Fibroblast of lung (primary cell): ENCODE data around the gene DOCK8.

Experiments used
- CTCF ChIP-seq, 2 donors: IDR thresholded peaks in 1 of 2; conservative IDR thresholded peaks in 1 of 2; 1 replicate in 1 of 2; 2 replicates in 1 of 2; pipeline ENCODE4 v1.5.1; 2011 to 2012; ENCODE audit warnings: low read length in 2 of 2, control low read depth in 1 of 2, inconsistent platforms in 1 of 2, low read depth in 1 of 2, mild to moderate bottlenecking in 1 of 2
- EZH2 ChIP-seq: IDR thresholded peaks from 2 replicates; pipeline ENCODE4 v1.5.1; 2012; ENCODE audit warnings: low read length, control low read depth, mild to moderate bottlenecking; ENCODE audit errors: missing control alignments

GRCh38 chr9:272251-273213 lies 57.9 kb downstream of the DOCK8 start:
- no peak for TF ChIP-seq CTCF (conservative IDR thresholded peaks at IDR 0.05 in 1 of 2, IDR thresholded peaks at IDR 0.05 in 1 of 2; ENCODE audit: low read depth in 1 of 2, low read length in 2 of 2)
- no peak for TF ChIP-seq EZH2
